IMR-90 (cell line): ENCODE data around the gene ITPKB. TPM values are rescaled to one million over a fixed set of nuclear protein-coding genes. Genes with fewer than 3 reads are reported as not detected.
A peak's percentile ranks its signal among the peaks of the same experiment; 100 is the strongest.

Experiments
- ATAC-seq: fragments of 200-7000 bp; cut with Tn5 transposase; 2 replicates; pipeline ENCODE4 v1.9.1; 2020; ENCODE audit warnings: low read depth, mild to moderate bottlenecking, moderate library complexity
- BruUV-seq: library from RNA; stranded (reverse); fragments of 400-500 nt; replicated peaks from 2 replicates; lab custom pipeline; 2021; lab: Mats Ljungman, UMichigan
- CTCF ChIA-PET: fragments of 300-600 bp; formaldehyde crosslinking; extraction: SDS; loops from one replicate; lab custom pipeline; 2021; ENCODE audit warnings: antibody characterized with exemption; lab: Yijun Ruan, JAX
- POLR2A ChIA-PET: fragments of 300-600 bp; sonication (Branson Sonifier 250); formaldehyde crosslinking; loops from one replicate; lab custom pipeline; 2022; ENCODE audit warnings: antibody characterized with exemption; ENCODE audit not compliant: unreplicated experiment; lab: Charles Lee
- DNase-seq: peaks from one replicate; pipeline ENCODE4 v3.0.0; 2013
- H2AFZ ChIP-seq: replicated peaks from 2 replicates; pipeline ENCODE3; 2013; ENCODE audit warnings: low read length, mild to moderate bottlenecking; ENCODE audit not compliant: poor library complexity
- H2AK5ac ChIP-seq: 2 replicates; pipeline ENCODE4 v1.6.1; 2013; ENCODE audit warnings: low read depth, low read length, inconsistent platforms
- H2AK9ac ChIP-seq: replicated peaks from 2 replicates; pipeline ENCODE3; 2013; ENCODE audit warnings: mild to moderate bottlenecking, low read depth, low read length, moderate library complexity; ENCODE audit not compliant: poor library complexity
- H2BK120ac ChIP-seq: 2 replicates; pipeline ENCODE4 v1.6.1; 2013; ENCODE audit warnings: low read depth, low read length, inconsistent platforms
- H2BK15ac ChIP-seq: 3 replicates; pipeline ENCODE4 v1.6.1; 2013; ENCODE audit warnings: low read depth, low read length, inconsistent platforms
- H2BK20ac ChIP-seq: 2 replicates; pipeline ENCODE4 v1.6.1; 2013; ENCODE audit warnings: low read depth, mild to moderate bottlenecking, inconsistent platforms, low read length, moderate library complexity
- H2BK5ac ChIP-seq: 2 replicates; pipeline ENCODE4 v1.6.1; 2013; ENCODE audit warnings: mild to moderate bottlenecking, low read depth, low read length, inconsistent platforms; ENCODE audit not compliant: poor library complexity, severe bottlenecking
- H3K14ac ChIP-seq: replicated peaks from 2 replicates; pipeline ENCODE4 v1.6.1; 2013; ENCODE audit warnings: low read depth, low read length, inconsistent platforms
- H3K18ac ChIP-seq: 2 replicates; pipeline ENCODE4 v1.6.1; 2013; ENCODE audit warnings: low read depth, low read length, control low read depth
- H3K23ac ChIP-seq: 2 replicates; pipeline ENCODE4 v1.6.1; 2013; ENCODE audit warnings: low read depth, low read length, inconsistent platforms
- H3K27ac ChIP-seq: 2 replicates; pipeline ENCODE4 v1.5.1; 2013; ENCODE audit warnings: mild to moderate bottlenecking, control low read depth, low read length; ENCODE audit not compliant: insufficient read depth
- H3K27me3 ChIP-seq: 2 replicates; pipeline ENCODE4 v1.6.1; 2013; ENCODE audit warnings: low read length; ENCODE audit not compliant: control insufficient read depth, insufficient read depth
- H3K36me3 ChIP-seq: 2 replicates; pipeline ENCODE4 v1.6.1; 2013; ENCODE audit warnings: low read length, mixed read lengths; ENCODE audit not compliant: control insufficient read depth, insufficient read depth
- H3K4ac ChIP-seq: 2 replicates; pipeline ENCODE4 v1.6.1; 2013; ENCODE audit warnings: low read depth, low read length, inconsistent platforms
- H3K4me1 ChIP-seq: 2 replicates; pipeline ENCODE4 v1.6.1; 2013; ENCODE audit warnings: low read length, mixed read lengths; ENCODE audit not compliant: control insufficient read depth, insufficient read depth
- H3K4me2 ChIP-seq: 2 replicates; pipeline ENCODE4 v1.6.1; 2013; ENCODE audit warnings: low read depth, mild to moderate bottlenecking, control low read depth, low read length, moderate library complexity
- H3K4me3 ChIP-seq: 2 replicates; pipeline ENCODE4 v1.5.1; 2013; ENCODE audit warnings: low read depth, mild to moderate bottlenecking, control low read depth, low read length, moderate library complexity; ENCODE audit not compliant: insufficient read depth
- H3K56ac ChIP-seq: 2 replicates; pipeline ENCODE4 v1.6.1; 2013; ENCODE audit warnings: low read length, inconsistent platforms; ENCODE audit not compliant: insufficient read depth; ENCODE audit errors: extremely low read depth
- H3K79me1 ChIP-seq, 2 experiments: 2 replicates each; pipeline ENCODE4 v1.6.1; 2013; ENCODE audit warnings: low read length in 2 of 2, inconsistent platforms in 1 of 2, low read depth in 1 of 2
- H3K9ac ChIP-seq: 2 replicates; pipeline ENCODE4 v1.6.1; 2013; ENCODE audit warnings: low read depth, low read length, control low read depth
- H3K9me1 ChIP-seq: 2 replicates; pipeline ENCODE4 v1.6.1; 2013; ENCODE audit warnings: low read length, inconsistent platforms; ENCODE audit not compliant: insufficient read depth
- H3K9me3 ChIP-seq: 2 replicates; pipeline ENCODE4 v1.6.1; 2013; ENCODE audit warnings: low read length; ENCODE audit not compliant: control insufficient read depth, insufficient read depth
- H4K20me1 ChIP-seq: 2 replicates; pipeline ENCODE4 v1.6.1; 2013; ENCODE audit warnings: low read length, inconsistent platforms; ENCODE audit not compliant: insufficient read depth
- H4K5ac ChIP-seq: 2 replicates; pipeline ENCODE4 v1.6.1; 2013; ENCODE audit warnings: mild to moderate bottlenecking, low read depth, low read length, control low read depth
- H4K8ac ChIP-seq, 2 experiments: 2 replicates each; pipeline ENCODE4 v1.6.1; 2013; ENCODE audit warnings: low read depth in 2 of 2, low read length in 2 of 2, control low read depth in 1 of 2, inconsistent platforms in 1 of 2
- H4K91ac ChIP-seq: 2 replicates; pipeline ENCODE4 v1.6.1; 2013; ENCODE audit warnings: low read depth, low read length, inconsistent platforms; ENCODE audit not compliant: insufficient read depth
- BHLHE40 ChIP-seq: fragments of 150-350 bp; IDR thresholded peaks from 2 replicates; pipeline ENCODE4 v1.6.1; 2016; ENCODE audit warnings: mild to moderate bottlenecking, low read depth, low read length
- FOS ChIP-seq: fragments of 150-350 bp; IDR thresholded peaks from 2 replicates; pipeline ENCODE4 v1.6.1; 2016; ENCODE audit warnings: low read depth, low read length
- MAFK ChIP-seq: IDR thresholded peaks from 2 replicates; pipeline ENCODE4 v1.6.1; 2012; ENCODE audit warnings: low read depth, low read length, improper control_type of control experiment
- MAZ ChIP-seq: IDR thresholded peaks from 2 replicates; pipeline ENCODE4 v1.6.1; 2012; ENCODE audit warnings: low read depth, mild to moderate bottlenecking, low read length, improper control_type of control experiment, moderate library complexity, borderline replicate concordance
- MXI1 ChIP-seq: IDR thresholded peaks from 2 replicates; pipeline ENCODE4 v1.6.1; 2012; ENCODE audit warnings: low read depth, mild to moderate bottlenecking, low read length, moderate library complexity, borderline replicate concordance
- RAD21 ChIP-seq: IDR thresholded peaks from 2 replicates; pipeline ENCODE4 v1.6.1; 2012; ENCODE audit warnings: low read length, improper control_type of control experiment
- RCOR1 ChIP-seq: IDR thresholded peaks from 2 replicates; pipeline ENCODE4 v1.6.1; 2012; ENCODE audit warnings: mild to moderate bottlenecking, low read length, improper control_type of control experiment; ENCODE audit not compliant: insufficient replicate concordance
- SMC3 ChIP-seq: fragments of 150-350 bp; IDR thresholded peaks from 2 replicates; pipeline ENCODE4 v1.6.1; 2016; ENCODE audit warnings: low read depth, mild to moderate bottlenecking, antibody characterized with exemption, low read length, moderate library complexity
- WGBS, 2 experiments: methylation state at CpG; one replicate each; pipeline versions ENCODE4 v1.1.5 to v1.1.7; 2013; ENCODE audit warnings: missing lambda C conversion rate in 2 of 2; ENCODE audit not compliant: insufficient read length in 1 of 2; ENCODE audit errors: extremely low coverage in 2 of 2; 5-methylcytosine and 5-hydroxymethylcytosine counted together
- dilution Hi-C: fragments of 300-500 bp; cut with HindIII; formaldehyde crosslinking; loops from one replicate; pipeline ENCODE4 v1.14.3; 2018; ENCODE audit warnings: low sequenced_read_pairs; ENCODE audit not compliant: unreplicated experiment
- in situ Hi-C: fragments of 300-500 bp; cut with MboI; formaldehyde crosslinking; loops from 3 replicates; pipeline ENCODE4 v1.14.3; 2019; ENCODE audit warnings: low sequenced_read_pairs, inconsistent platforms, mixed read lengths
- intact Hi-C: fragments of 100-400 bp; cut with micrococcal nuclease; formaldehyde crosslinking; loops from 2 replicates; pipeline ENCODE4 v1.10.0; 2022
- polyA plus RNA-seq, 3 experiments: library from polyadenylated mRNA; depleted of rRNA; stranded (reverse); fragments of >200 nt; gene quantifications; 2 replicates each; pipeline ENCODE4 v1.2.3, GENCODE V29; 2012; ENCODE audit warnings: low replicate concordance in 1 of 3
- total RNA-seq: library from RNA; depleted of rRNA; stranded (reverse); fragments of >200 nt; gene quantifications from 2 replicates; pipeline ENCODE4 v1.2.3, GENCODE V29; 2012
- TF ChIP-seq, protein P1 (sequence below): fragments of 150-350 bp; IDR thresholded peaks from 2 replicates; pipeline ENCODE4 v1.6.1; 2017; ENCODE audit warnings: mild to moderate bottlenecking, antibody characterized with exemption, low read length, low read depth
- TF ChIP-seq, protein P2 (sequence below): conservative IDR thresholded peaks from 2 replicates; pipeline ENCODE4 v1.5.1; 2012; ENCODE audit warnings: mild to moderate bottlenecking, low read depth, low read length, improper control_type of control experiment

ITPKB gene
- total and polyA plus RNA-seq, 2 of the 4 experiments (the other 2 are of a cell fraction), result 0.72 to 1.4 TPM

DNA sequence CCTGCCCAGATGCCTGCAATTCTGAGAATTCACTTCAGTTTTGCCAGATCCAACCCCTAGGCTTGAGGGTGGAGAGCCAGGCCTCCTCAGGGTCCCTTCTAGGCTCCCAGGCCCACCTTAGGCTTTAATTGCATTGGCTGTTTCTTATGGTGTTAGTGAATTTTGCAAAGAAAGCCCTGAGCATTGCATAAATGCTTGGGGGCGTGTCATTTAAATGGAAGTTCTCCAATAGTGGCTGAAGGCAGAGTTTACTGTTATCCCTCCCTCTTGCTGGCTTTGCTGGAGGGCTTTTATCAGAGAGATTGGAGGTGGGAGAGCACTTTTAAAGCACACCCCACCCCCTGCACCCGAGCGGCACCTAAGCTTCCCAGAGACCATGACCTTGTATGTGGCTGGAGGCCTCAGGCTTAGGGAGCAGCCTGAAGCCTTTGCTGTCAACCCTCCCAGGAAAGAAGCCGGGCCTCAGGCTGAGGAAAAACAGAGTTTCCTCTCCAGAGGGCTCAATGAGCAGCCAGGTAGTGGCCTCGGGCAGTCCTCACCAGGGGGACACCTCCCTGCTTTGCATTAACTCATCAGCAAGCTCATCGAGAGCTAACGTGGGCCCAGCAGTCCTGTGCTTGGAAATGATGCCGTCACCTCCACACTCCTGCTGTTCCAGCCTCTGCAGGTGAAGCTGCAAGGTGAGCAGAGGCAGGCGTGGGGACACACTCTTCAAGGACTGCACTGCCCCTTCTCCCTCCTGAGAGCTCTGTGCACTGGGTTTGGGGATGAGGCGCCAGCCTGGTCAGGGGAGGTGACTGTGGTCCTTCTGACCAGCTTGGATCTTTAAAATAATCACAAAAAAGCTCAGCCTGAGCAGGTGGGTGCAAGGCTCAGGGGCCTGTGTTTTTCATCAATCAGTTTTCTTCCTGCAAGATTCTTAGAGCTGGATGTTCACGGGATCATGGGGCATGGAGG is 132.5 kb downstream of the ITPKB start:
- 80% methylated on average over 1 of the region's 11 CpGs; no CpG with 5 or more reads in 1 of the 2 experiments for WGBS, 2 experiments
- H3K4me1 ChIP-seq, result peaks cover 4% of the 10 kb centered on the region; the same call in 1 of the 2 replicates
- POLR2A ChIA-PET, result no interaction called here

More for the DNA sequence above, 132.5 kb downstream of the ITPKB start:
- H3K27ac ChIP-seq, result no peak overlapping the region
- H2BK15ac ChIP-seq, result no peak overlapping the region
- dilution Hi-C loops (no loop called here), intact Hi-C loops (loop anchor here (1.0 kb wide), 1 partner anchor 59 kb away; no protein-coding TSS in a partner anchor), in situ Hi-C loops (no loop called here)
- no peak overlapping the region for H4K8ac ChIP-seq
- no peak overlapping the region for H4K91ac ChIP-seq
- H2AFZ ChIP-seq, result no peak overlapping the region
- no peak overlapping the region for H3K23ac ChIP-seq
- H2BK120ac ChIP-seq, result no peak overlapping the region
- H3K36me3 ChIP-seq, result no peaks in the 10 kb centered on the region
- no peak overlapping the region for H3K4ac ChIP-seq
- H4K5ac ChIP-seq, result no peak overlapping the region
- no peaks in the 10 kb centered on the region for H3K9me1 ChIP-seq
- peaks cover 18% of the 10 kb centered on the region for H3K27me3 ChIP-seq
- ATAC-seq (peak; percentile 38), DNase-seq (no peak)
- no peak overlapping the region for H2BK20ac ChIP-seq
- CTCF ChIA-PET, result no interaction called here
- H3K79me1 ChIP-seq, result no peaks in the 10 kb centered on the region
- H2AK9ac ChIP-seq, result no peak overlapping the region
- no peak overlapping the region for H3K4me2 ChIP-seq
- no peak overlapping the region for H3K56ac ChIP-seq
- no peak overlapping the region for H3K9ac ChIP-seq
- no peaks in the 10 kb centered on the region for H4K20me1 ChIP-seq
- no TSS peak for BruUV-seq
- no peak overlapping the region for H2AK5ac ChIP-seq
- H3K18ac ChIP-seq, result no peak overlapping the region
- TF ChIP-seq MXI1 (no peak), RCOR1 (no peak), BHLHE40 (no peak), MAFK (no peak), MAZ (no peak), SMC3 (no peak), FOS (no peak), RAD21 (no peak)
- TF ChIP-seq, protein P1, sequence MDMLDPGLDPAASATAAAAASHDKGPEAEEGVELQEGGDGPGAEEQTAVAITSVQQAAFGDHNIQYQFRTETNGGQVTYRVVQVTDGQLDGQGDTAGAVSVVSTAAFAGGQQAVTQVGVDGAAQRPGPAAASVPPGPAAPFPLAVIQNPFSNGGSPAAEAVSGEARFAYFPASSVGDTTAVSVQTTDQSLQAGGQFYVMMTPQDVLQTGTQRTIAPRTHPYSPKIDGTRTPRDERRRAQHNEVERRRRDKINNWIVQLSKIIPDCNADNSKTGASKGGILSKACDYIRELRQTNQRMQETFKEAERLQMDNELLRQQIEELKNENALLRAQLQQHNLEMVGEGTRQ, result no peak
- TF ChIP-seq, protein P2, sequence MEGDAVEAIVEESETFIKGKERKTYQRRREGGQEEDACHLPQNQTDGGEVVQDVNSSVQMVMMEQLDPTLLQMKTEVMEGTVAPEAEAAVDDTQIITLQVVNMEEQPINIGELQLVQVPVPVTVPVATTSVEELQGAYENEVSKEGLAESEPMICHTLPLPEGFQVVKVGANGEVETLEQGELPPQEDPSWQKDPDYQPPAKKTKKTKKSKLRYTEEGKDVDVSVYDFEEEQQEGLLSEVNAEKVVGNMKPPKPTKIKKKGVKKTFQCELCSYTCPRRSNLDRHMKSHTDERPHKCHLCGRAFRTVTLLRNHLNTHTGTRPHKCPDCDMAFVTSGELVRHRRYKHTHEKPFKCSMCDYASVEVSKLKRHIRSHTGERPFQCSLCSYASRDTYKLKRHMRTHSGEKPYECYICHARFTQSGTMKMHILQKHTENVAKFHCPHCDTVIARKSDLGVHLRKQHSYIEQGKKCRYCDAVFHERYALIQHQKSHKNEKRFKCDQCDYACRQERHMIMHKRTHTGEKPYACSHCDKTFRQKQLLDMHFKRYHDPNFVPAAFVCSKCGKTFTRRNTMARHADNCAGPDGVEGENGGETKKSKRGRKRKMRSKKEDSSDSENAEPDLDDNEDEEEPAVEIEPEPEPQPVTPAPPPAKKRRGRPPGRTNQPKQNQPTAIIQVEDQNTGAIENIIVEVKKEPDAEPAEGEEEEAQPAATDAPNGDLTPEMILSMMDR, result no peak
- H3K9me3 ChIP-seq, result no peaks in the 10 kb centered on the region
- H3K14ac ChIP-seq, result no peak overlapping the region
- H2BK5ac ChIP-seq, result no peak overlapping the region
- H3K4me3 ChIP-seq, result no peak overlapping the region
